Renal pelvis (tissue), 3 donors: ENCODE data around the gene F13B. TPM values are rescaled to one million over a fixed set of nuclear protein-coding genes. Genes with fewer than 3 reads are reported as not detected.

Experiments used
- polyA plus RNA-seq, 3 donors: library from polyadenylated mRNA; unstranded; fragments of 120-200 nt; gene quantifications; one replicate each; pipeline ENCODE4 v1.2.1, GENCODE V29; 2013; ENCODE audit not compliant: insufficient read length in 3 of 3

F13B gene
- polyA plus RNA-seq, 3 donors: not detected

Other genes starting within 250 kb of the F13B start
- gene CFHR1, start 247.5 kb downstream of the F13B start, polyA plus RNA-seq: under 1 TPM in 2 of 3 donors, not detected in 1; 0.13 to 0.29 TPM
- not detected for gene CFHR4, start 179.2 kb downstream of the F13B start, polyA plus RNA-seq
- not detected for gene CFHR2, start 123.5 kb downstream of the F13B start, polyA plus RNA-seq
- gene CFHR5, start 89.7 kb downstream of the F13B start, polyA plus RNA-seq: not detected
- gene ASPM, start 79.4 kb upstream of the F13B start, polyA plus RNA-seq: 10 to 100 TPM; 22.6 to 23.6 (median 23.4) TPM
- gene ZBTB41, start 134.0 kb upstream of the F13B start, polyA plus RNA-seq: 10 to 100 TPM; 15.3 to 18.1 (median 16.4) TPM
- gene CRB1, start 201.0 kb upstream of the F13B start, polyA plus RNA-seq: 1 to 10 TPM; 2.0 to 3.5 (median 2.6) TPM